OCI-LY7 (cell line): Measurements from ENCODE around the gene L1TD1. TPM values are rescaled to one million over a fixed set of nuclear protein-coding genes. Genes with fewer than 3 reads are reported as not detected.
"Not testable (repeated sequence)": the region's sequence is repeated elsewhere in the genome, so short reads cannot be mapped to it uniquely, and the experiment has no call there.

ENCODE experiments used
- BruUV-seq: library from RNA; stranded (reverse); fragments of 400-500 nt; replicated peaks from 2 replicates; lab custom pipeline; 2021; lab: Mats Ljungman, UMichigan
- CTCF ChIA-PET: fragments of 300-600 bp; sonication (Branson Sonifier 250); formaldehyde crosslinking; loops from one replicate; lab custom pipeline; 2022; ENCODE audit warnings: antibody characterized with exemption; ENCODE audit not compliant: unreplicated experiment; lab: Charles Lee
- POLR2A ChIA-PET: fragments of 300-600 bp; sonication (Branson Sonifier 250); formaldehyde crosslinking; loops from one replicate; lab custom pipeline; 2022; ENCODE audit warnings: antibody characterized with exemption; lab: Charles Lee
- DNase-seq: peaks from one replicate; pipeline ENCODE4 v3.0.0-alpha.2; 2015; ENCODE audit warnings: low spot score
- H2AFZ ChIP-seq: fragments of 200-600 bp; sonication (generic), shearing (Covaris generic); 2 replicates; pipeline ENCODE4 v1.6.1; 2014; ENCODE audit warnings: mild to moderate bottlenecking, antibody characterized with exemption, low read length, moderate library complexity
- H3K27ac ChIP-seq: fragments of 200-600 bp; sonication (generic); 2 replicates; pipeline ENCODE4 v1.5.1; 2014; ENCODE audit warnings: mixed run types, low read depth, mild to moderate bottlenecking, moderate library complexity, low read length, inconsistent platforms; ENCODE audit not compliant: poor library complexity, severe bottlenecking
- H3K36me3 ChIP-seq: fragments of 200-600 bp; sonication (generic); 2 replicates; pipeline ENCODE4 v1.6.1; 2014; ENCODE audit warnings: mild to moderate bottlenecking, antibody characterized with exemption, low read length, moderate library complexity, mixed read lengths; ENCODE audit not compliant: insufficient read depth
- H3K4me1 ChIP-seq: fragments of 200-600 bp; sonication (generic); 2 replicates; pipeline ENCODE4 v1.5.1; 2014; ENCODE audit warnings: mild to moderate bottlenecking, low read length; ENCODE audit not compliant: insufficient read depth, poor library complexity, severe bottlenecking
- H3K4me2 ChIP-seq: fragments of 200-600 bp; sonication (generic); 2 replicates; pipeline ENCODE4 v1.6.1; 2014; ENCODE audit warnings: mild to moderate bottlenecking, low read length
- H3K4me3 ChIP-seq: fragments of 200-600 bp; sonication (generic); 2 replicates; pipeline ENCODE4 v1.5.1; 2014; ENCODE audit warnings: mild to moderate bottlenecking, low read depth, low read length; ENCODE audit not compliant: poor library complexity, severe bottlenecking
- H3K79me2 ChIP-seq: fragments of 200-600 bp; sonication (generic); 2 replicates; pipeline ENCODE4 v1.6.1; 2016; ENCODE audit warnings: low read depth, mild to moderate bottlenecking, low read length, moderate library complexity, mixed read lengths; ENCODE audit not compliant: insufficient read depth
- H3K9me2 ChIP-seq: fragments of 200-600 bp; sonication (generic); 2 replicates; pipeline ENCODE4 v1.6.1; 2016; ENCODE audit warnings: mild to moderate bottlenecking, low read length, mixed read lengths; ENCODE audit not compliant: insufficient read depth
- H3K9me3 ChIP-seq: fragments of 200-600 bp; sonication (generic); 2 replicates; pipeline ENCODE4 v1.6.1; 2014; ENCODE audit warnings: mild to moderate bottlenecking, mixed run types, low read length, mixed read lengths
- H4K20me1 ChIP-seq: fragments of 200-600 bp; sonication (generic); 2 replicates; pipeline ENCODE4 v1.6.1; 2014; ENCODE audit warnings: mild to moderate bottlenecking, antibody characterized with exemption, low read length, moderate library complexity, mixed read lengths; ENCODE audit not compliant: insufficient read depth
- CTCF ChIP-seq: fragments of 200-600 bp; sonication (generic); conservative IDR thresholded peaks from 2 replicates; pipeline ENCODE4 v1.5.1; 2014; ENCODE audit warnings: mild to moderate bottlenecking, antibody characterized with exemption, low read length, moderate library complexity, mixed read lengths
- EZH2phosphoT487 ChIP-seq: fragments of 200-600 bp; sonication (generic); IDR thresholded peaks from 2 replicates; pipeline ENCODE4 v1.6.1; 2018; ENCODE audit warnings: low read depth, borderline replicate concordance, mild to moderate bottlenecking, mixed run types, antibody characterized with exemption, low read length, moderate library complexity, mixed read lengths
- intact Hi-C: fragments of 100-400 bp; cut with micrococcal nuclease; formaldehyde crosslinking; loops from one replicate; pipeline ENCODE4 v1.10.0; 2022; ENCODE audit not compliant: unreplicated experiment
- total RNA-seq, 2 experiments: library from RNA; depleted of rRNA in 1 of 2; stranded (reverse); fragments of >200 nt in 1 of 2; shearing (Covaris generic) in 1 of 2; gene quantifications; 2 replicates each; pipeline ENCODE4 v1.2.3, GENCODE V29; 2014 to 2022

Gene L1TD1
- total RNA-seq, 2 experiments from 2014 or later: not detected

DNA sequence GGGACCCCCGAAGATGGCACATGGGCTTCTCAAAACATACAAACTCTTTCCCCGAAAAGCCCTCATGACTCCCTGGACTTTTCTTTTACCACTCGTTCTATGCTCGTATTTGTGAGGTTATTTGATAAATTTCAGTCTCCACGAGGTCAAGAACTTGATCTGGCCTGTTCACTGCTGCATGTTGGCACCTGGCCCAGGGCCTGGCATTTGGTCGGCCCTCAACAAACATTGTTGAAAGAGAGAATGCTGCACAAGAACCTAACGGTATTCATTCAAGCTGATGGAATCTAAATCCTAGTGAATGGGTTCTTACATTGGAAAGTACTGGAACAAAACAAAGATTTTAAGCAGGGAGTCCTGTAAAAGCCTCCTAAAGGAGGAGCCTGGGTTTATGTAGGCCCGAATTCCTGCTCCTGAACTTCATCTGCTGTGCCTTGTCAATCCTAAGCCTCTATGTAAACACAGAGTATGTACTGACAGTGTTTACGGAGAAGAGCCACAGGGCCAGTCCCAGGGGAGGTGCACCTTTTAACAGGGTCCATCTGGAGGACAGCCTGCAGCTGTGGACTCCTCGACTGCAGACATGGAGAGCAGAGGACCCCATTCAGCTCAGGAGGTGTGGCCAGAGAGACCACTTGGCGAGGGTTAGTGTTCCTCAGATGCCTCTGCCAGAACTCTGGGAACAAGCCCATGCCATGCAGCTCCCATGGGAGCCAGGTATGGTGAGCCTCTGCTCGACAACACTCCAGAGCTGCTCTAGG is 46.9 kb downstream of the L1TD1 start:
- no peaks in the 10 kb centered on the region for H3K4me1 ChIP-seq
- H3K27ac ChIP-seq: no peak overlapping the region
- ChIA-PET CTCF (no interaction called here), POLR2A (interaction anchor here (0.6 kb wide), 1 partner anchor 10 kb away, joined by 4 read pairs; no protein-coding TSS in a partner anchor)
- no peaks in the 10 kb centered on the region for H3K36me3 ChIP-seq
- TF ChIP-seq EZH2phosphoT487 (no peak), CTCF (no peak)
- no peak overlapping the region for H2AFZ ChIP-seq
- no TSS peak for BruUV-seq
- no peaks in the 10 kb centered on the region for H4K20me1 ChIP-seq
- intact Hi-C loops: no loop called here
- H3K79me2 ChIP-seq: no peaks in the 10 kb centered on the region
- no peaks in the 10 kb centered on the region for H3K9me3 ChIP-seq
- DNase-seq: no peak
- no peak overlapping the region for H3K4me2 ChIP-seq
- no peak overlapping the region for H3K4me3 ChIP-seq
- H3K9me2 ChIP-seq: no peaks in the 10 kb centered on the region

DNA sequence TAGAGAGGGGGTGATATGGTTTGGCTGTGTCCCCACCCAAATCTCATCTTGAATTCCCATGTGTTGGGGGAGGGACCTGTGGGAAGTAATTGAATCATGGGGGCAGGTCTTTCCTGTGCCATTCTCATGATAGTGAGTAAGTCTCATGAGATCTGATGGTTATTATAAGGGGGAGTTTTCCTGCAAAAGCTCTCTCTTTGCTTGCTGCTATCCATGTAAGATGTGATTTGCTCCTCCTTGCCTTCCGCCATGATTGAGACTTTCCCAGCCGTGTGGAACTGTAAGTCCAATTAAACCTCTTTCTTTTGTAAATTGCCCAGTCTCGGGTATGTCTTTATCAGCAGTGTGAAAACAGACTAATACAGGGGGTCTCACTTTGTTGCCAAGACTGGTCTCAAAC is 49.7 kb downstream of the L1TD1 start:
- H3K27ac ChIP-seq, H3K4me1 ChIP-seq, intact Hi-C loops, H3K36me3 ChIP-seq, H3K9me3 ChIP-seq, H3K9me2 ChIP-seq, H3K4me2 ChIP-seq, H3K4me3 ChIP-seq, H4K20me1 ChIP-seq, CTCF ChIA-PET, DNase-seq, H3K79me2 ChIP-seq, BruUV-seq, H2AFZ ChIP-seq: not testable (repeated sequence)
- POLR2A ChIA-PET: interaction anchor here (0.5 kb wide), 1 partner anchor 11 kb away, joined by 3 read pairs; no protein-coding TSS in a partner anchor

DNA sequence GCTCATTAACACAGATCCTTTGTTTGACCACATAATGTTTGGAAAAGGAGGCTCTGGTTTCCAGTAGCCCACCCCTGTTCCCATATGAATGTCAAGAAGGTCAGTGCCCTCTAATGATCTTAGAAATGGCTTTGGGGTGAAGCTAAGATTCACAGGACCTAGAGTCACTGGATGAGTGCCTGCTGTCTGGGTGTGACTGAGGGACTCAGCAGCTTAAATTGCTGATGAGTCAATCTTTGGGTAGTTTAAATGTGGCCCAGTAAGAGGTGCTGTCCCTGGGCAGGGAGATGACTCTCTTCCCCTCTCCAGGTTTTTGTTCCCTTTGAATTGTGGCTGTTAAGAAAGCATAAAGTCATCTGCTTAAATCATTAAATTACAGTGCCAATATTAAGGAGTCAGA is 50.6 kb downstream of the L1TD1 start:
- ChIA-PET CTCF (no interaction called here), POLR2A (no interaction called here)
- no peak for DNase-seq
- no TSS peak for BruUV-seq
- Histone ChIP-seq H3K36me3 (no peaks in the 10 kb centered on the region), H3K4me2 (no peak overlapping the region), H3K9me3 (no peaks in the 10 kb centered on the region), H3K4me3 (no peak overlapping the region), H2AFZ (no peak overlapping the region), H3K4me1 (no peaks in the 10 kb centered on the region), H4K20me1 (no peaks in the 10 kb centered on the region), H3K79me2 (no peaks in the 10 kb centered on the region), H3K9me2 (no peaks in the 10 kb centered on the region), H3K27ac (no peak overlapping the region)
- intact Hi-C loops: no loop called here
- TF ChIP-seq CTCF (no peak), EZH2phosphoT487 (no peak)
